Gastrocnemius medialis (tissue), 4 donors: ENCODE measurements around the gene MAPK6. TPM values are rescaled to one million over a fixed set of nuclear protein-coding genes. Genes with fewer than 3 reads are reported as not detected.
A peak's percentile ranks its signal among the peaks of the same experiment; 100 is the strongest.

Experiments
- ATAC-seq, 2 donors: fragments of 150-250 bp; one replicate each; pipeline ENCODE4 v1.9.1; 2016
- DNase-seq, 2 donors: peaks; one replicate each; pipeline ENCODE4 v3.0.0-alpha.2; 2019
- H3K27ac ChIP-seq, 4 donors: fragments of 200-600 bp; sonication (generic); 1 replicate in 1 of 4; 2 replicates in 3 of 4; pipeline ENCODE4 v1.5.1; 2016 to 2018; ENCODE audit warnings: mild to moderate bottlenecking in 2 of 4, moderate library complexity in 1 of 4
- H3K27me3 ChIP-seq, 3 donors: fragments of 200-600 bp; sonication (generic) in 2 of 3; 1 replicate in 1 of 3; 2 replicates in 2 of 3; pipeline versions ENCODE4 v1.5.1 to v1.6.0; 2016 to 2019; ENCODE audit warnings: mild to moderate bottlenecking in 1 of 3, moderate library complexity in 1 of 3
- H3K36me3 ChIP-seq, 2 donors: fragments of 200-600 bp; sonication (generic) in 1 of 2; one replicate each; pipeline ENCODE4 v1.5.1; 2017 to 2018
- H3K4me1 ChIP-seq, 2 donors: fragments of 200-600 bp; sonication (generic) in 1 of 2; one replicate each; pipeline ENCODE4 v1.5.1; 2016 to 2017; ENCODE audit warnings: mild to moderate bottlenecking in 2 of 2
- H3K4me3 ChIP-seq, 4 donors: fragments of 200-600 bp; sonication (generic) in 3 of 4; 1 replicate in 1 of 4; 2 replicates in 3 of 4; pipeline ENCODE4 v1.5.1; 2016 to 2019; ENCODE audit warnings: mild to moderate bottlenecking in 2 of 4
- H3K9me3 ChIP-seq, 3 donors: fragments of 200-600 bp; sonication (generic) in 2 of 3; 1 replicate in 1 of 3; 2 replicates in 2 of 3; pipeline ENCODE4 v1.5.1; 2016 to 2019
- CTCF ChIP-seq, 5 experiments: fragments of 450-650 bp in 3 of 5; fragments of 200-600 bp in 2 of 5; sonication (generic) in 2 of 5; IDR thresholded peaks in 4 of 5; conservative IDR thresholded peaks in 1 of 5; 1 replicate in 4 of 5; 2 replicates in 1 of 5; pipeline ENCODE4 v1.5.1; 2016 to 2019; ENCODE audit warnings: antibody characterized with exemption in 5 of 5, mild to moderate bottlenecking in 3 of 5, moderate library complexity in 3 of 5
- POLR2A ChIP-seq, 2 donors: fragments of 450-650 bp; IDR thresholded peaks; one replicate each; pipeline ENCODE4 v1.6.1; 2017; ENCODE audit warnings: antibody characterized with exemption in 2 of 2, mild to moderate bottlenecking in 2 of 2, moderate library complexity in 2 of 2
- in situ Hi-C, 4 donors: fragments of 200-750 bp; cut with MboI; loops; one replicate each; pipeline versions ENCODE4 v1.15.0 to v1.8.0; 2017; ENCODE audit warnings: low sequenced_read_pairs in 4 of 4
- intact Hi-C: fragments of 100-400 bp; cut with DNase I; formaldehyde crosslinking; loops from one replicate; pipeline ENCODE4 v1.15.1; 2023; ENCODE audit warnings: low total_unique reads
- total RNA-seq, 4 donors: library from RNA; depleted of rRNA; stranded (reverse); fragments of >200 nt; gene quantifications; one replicate each; pipeline versions ENCODE4 v1.1.0 to v1.2.3, GENCODE V29; 2016

MAPK6 gene
- total RNA-seq, 4 donors from 2014 or later, result 47.6 to 84.4 (median 56.4) TPM

- Histone ChIP-seq H3K4me1 (peaks cover 17 to 26% of the 10 kb centered on the region in 2 donors), H3K4me3 (no peak overlapping the region), H3K36me3 (no peaks in the 10 kb centered on the region), H3K9me3 (no peaks in the 10 kb centered on the region), H3K27me3 (no peaks in the 10 kb centered on the region), H3K27ac (peak overlapping the region; percentile 28 to 55 (median 44))
- ATAC-seq (peak; percentile 53 to 63), DNase-seq (no peak)
- in situ Hi-C loops, result no loop called here
- intact Hi-C loops, result no loop called here
- TF ChIP-seq POLR2A (IDR thresholded peaks at IDR 0.05), result no peak
- no peak for TF ChIP-seq CTCF (IDR thresholded peaks at IDR 0.05 in 4 of 5, conservative IDR thresholded peaks at IDR 0.05 in 1 of 5)
Measured at GRCh38 chr15:52031556-52031955, 12.5 kb downstream of the MAPK6 start.

DNA sequence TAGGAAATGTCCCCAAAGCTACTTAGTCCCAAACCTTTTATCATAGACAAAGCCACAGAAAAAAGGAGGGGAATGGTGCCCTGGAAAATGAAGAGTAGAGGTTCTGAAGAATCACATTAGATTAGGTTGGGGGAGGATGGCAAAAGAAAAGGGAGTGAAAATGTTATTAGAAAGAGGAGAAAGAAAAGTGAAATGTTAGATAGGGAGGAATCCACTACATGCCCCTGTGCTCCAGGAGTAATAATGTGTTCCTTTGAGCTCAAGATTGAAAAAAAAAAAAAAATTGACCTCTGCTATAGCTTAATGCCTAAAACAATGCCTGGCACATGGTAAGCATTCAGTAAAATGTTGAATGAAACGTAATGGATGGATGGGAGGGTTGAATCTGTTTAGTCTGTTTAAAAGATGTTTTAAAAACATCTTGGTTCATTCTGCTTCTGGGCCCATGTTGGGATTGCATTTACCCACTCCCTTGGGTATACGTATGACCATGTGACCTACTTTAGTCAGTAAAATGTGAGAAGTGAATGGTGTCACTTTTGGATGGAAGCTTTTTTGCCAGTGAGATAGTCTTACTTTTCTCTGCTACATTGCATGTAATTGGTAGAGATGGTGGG lies 19.0 kb downstream of the MAPK6 start:
- H3K36me3 ChIP-seq, result no peaks in the 10 kb centered on the region
- H3K27ac ChIP-seq, result no peak overlapping the region
- H3K27me3 ChIP-seq, result no peaks in the 10 kb centered on the region
- in situ Hi-C loops (no loop called here), intact Hi-C loops (no loop called here)
- ATAC-seq, result no peak
- H3K4me3 ChIP-seq, result no peak overlapping the region
- no peaks in the 10 kb centered on the region for H3K9me3 ChIP-seq
- DNase-seq, result no peak
- H3K4me1 ChIP-seq, result peaks cover 61 to 66% of the 10 kb centered on the region in 2 donors
- no peak for TF ChIP-seq CTCF (IDR thresholded peaks at IDR 0.05 in 4 of 5, conservative IDR thresholded peaks at IDR 0.05 in 1 of 5)
- TF ChIP-seq POLR2A (IDR thresholded peaks at IDR 0.05), result no peak

- TF ChIP-seq CTCF (IDR thresholded peaks at IDR 0.05 in 4 of 5, conservative IDR thresholded peaks at IDR 0.05 in 1 of 5) (no peak), POLR2A (IDR thresholded peaks at IDR 0.05) (no peak)
- peaks cover 68 to 73% of the 10 kb centered on the region in 2 donors for H3K4me1 ChIP-seq
- no peaks in the 10 kb centered on the region for H3K9me3 ChIP-seq
- peak; percentile 30 to 31 for DNase-seq
- intact Hi-C loops, result no loop called here
- no peak overlapping the region for H3K4me3 ChIP-seq
- peak overlapping the region; percentile 43 to 82 (median 68) for H3K27ac ChIP-seq
- in situ Hi-C loops, result no loop called here
- no peaks in the 10 kb centered on the region for H3K36me3 ChIP-seq
- H3K27me3 ChIP-seq, result no peaks in the 10 kb centered on the region
- peak; percentile 69 to 78 for ATAC-seq
Measured at GRCh38 chr15:52039925-52040781, 21.1 kb downstream of the MAPK6 start.

GRCh38 chr15:52042051-52042851 lies 23.2 kb downstream of the MAPK6 start:
- ATAC-seq (no peak), DNase-seq (no peak)
- Histone ChIP-seq H3K4me1 (peaks cover 63 to 81% of the 10 kb centered on the region in 2 donors), H3K4me3 (no peak overlapping the region), H3K36me3 (no peaks in the 10 kb centered on the region), H3K27me3 (no peaks in the 10 kb centered on the region), H3K9me3 (no peaks in the 10 kb centered on the region), H3K27ac (peak overlapping the region; percentile 35 to 82 (median 64))
- in situ Hi-C loops, result no loop called here
- intact Hi-C loops, result no loop called here
- no peak for TF ChIP-seq CTCF (IDR thresholded peaks at IDR 0.05 in 4 of 5, conservative IDR thresholded peaks at IDR 0.05 in 1 of 5)
- TF ChIP-seq POLR2A (IDR thresholded peaks at IDR 0.05), result no peak
